CD4-positive, alpha-beta T cell treated with Interleukin-4 for 4 hours (primary cell): ENCODE results near the gene RBMS2.

Experiments
- DNase-seq: peaks from one replicate; pipeline ENCODE4 v3.0.0-alpha.2; 2020

Gene RBMS2

DNA sequence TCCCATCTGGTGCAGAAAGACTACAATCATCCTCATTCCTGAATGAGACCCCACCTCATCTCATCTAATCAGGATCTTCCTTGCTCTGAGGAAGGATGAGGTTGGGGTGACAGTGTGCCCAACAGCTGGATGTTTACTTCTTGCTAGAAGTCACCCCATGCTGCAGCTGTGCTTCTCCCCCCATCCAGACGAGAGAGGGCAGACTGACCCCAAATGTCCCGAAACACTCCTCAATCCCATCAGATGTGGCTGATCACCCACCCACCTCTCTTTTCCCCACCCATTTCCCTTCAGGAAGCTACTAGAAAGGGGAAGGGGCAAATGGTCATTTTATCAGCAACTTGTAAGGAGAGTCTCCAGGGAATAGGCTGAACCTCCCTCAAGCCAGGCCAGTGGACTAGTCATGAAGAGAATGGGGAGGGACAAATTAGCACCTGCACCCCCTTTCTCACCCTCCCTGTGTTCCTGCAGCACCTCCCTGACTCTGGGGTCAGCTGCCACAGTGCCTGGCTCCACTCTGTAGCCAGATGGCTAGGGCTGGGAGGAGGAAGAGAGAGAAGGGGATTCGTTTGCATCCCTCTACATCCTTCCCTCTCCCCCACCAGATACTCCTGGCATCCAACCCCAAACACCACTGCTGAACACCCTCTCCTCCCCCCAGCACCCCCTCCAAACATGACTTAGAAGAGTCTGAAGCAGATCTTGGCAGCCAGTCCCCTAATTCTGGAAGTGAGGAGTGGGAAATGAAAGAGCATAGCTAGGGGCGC, 111.3 kb downstream of the RBMS2 start:
- DNase-seq = no peak

DNA sequence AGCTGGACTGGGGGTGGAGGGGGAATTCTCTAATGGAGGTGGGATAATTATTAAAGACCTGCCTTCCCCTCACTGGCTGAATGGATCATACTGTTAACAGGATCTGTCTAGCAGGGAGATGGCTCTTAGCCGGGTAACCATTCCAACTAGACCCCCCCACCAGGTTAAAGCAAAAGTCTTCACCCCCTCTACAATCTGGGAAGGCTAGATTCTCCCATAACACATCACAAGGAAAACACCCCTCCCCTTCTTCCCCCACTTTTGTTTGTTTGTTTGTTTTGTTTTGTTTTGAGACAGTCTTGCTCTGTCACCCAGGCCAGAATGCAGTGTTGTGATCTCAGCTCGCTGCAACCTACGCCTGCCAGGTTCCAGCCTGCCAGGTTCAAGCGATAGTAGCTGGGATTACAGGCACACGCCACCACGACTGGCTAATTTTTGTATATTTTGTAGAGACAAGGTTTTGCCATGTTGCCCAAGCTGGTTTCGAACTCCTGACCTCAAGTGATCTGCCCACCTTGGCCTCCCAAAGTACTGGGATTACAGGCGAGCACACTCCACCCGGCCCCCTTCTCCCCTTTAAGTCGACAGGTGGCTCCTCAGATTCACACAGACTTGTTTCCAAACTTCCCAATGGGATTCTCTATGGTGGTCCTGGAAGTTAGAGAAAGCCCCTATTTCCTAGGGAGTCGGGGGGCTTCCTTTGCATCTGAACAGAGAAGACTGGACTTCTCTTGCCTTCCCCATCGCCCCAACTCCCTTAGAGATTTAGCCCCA, 112.0 kb downstream of the RBMS2 start:
- DNase-seq = no peak

DNA sequence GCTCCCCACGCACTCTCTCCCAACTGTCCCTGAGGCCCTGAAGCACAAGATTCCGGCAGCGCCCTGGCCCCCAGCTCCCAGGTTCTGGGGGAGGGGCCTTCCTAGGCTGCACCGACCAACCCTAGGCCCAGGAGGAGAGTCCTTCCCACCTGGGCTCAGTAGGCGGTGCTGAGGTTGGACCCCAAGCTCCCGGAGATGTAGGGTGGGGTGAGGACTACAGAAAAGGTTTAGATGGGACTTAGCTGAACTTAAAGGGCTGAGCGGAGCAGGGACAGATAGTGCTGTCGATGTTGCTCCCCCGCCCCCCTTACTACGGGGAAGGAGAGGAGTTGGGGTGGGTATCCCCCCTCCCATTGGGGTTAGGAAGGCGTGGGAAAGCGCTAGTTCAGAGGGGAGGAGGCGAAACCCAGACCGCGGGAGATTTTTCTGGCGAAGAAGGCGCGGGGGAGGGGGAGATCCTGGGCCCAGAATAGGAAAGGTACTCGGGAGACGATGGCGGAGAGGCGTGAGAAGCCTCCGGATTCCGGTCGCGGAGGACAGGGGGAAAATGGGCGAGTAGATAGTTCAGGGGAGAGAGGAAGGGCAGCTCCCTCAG, 112.7 kb downstream of the RBMS2 start:
- DNase-seq = no peak

DNA sequence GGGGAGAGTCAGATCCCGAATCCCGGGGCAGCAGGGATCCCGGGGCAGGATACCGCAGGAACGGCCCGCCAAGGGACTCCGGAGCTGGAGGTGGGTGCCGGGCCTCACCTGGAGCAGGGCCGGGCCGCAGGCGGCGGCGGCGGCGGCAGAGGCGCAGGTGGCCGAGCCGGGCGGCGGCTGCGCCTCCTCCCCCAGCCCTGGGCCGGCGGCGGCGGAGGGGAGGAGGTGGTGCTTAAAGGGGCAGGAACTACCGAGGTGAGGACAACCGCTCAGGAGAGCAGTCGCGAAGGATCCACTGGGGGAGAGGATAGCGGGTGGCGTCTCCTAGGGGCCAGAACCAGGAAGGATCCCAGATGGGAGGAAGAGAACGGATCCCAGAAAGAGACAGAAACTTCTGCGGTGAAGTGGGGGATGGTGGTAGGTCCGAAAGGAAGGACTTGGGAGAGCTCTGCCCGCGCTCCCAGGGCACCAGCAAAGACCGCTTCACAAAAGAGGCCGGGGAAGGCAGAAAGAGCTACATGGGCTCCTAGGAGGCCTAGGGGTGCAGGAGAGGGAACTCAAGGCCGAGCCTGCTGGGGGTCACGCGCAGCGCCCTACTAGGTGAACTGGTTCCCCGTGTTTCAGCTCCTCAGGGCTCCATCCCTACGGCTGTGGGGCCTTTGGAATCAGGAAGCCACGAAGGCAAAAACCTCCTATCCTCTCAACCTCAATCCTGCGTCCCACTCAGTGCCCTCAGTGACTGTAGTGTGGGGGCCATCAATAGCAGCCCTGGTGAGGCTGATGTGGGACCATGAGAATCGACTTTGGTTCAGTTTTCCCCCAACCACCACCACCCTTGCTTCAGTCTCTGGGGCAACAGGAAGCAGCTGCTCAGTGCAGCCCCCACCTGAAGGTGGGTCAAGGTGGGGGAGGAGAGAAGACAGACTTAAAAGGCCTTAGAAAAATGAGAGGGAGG, 113.5 kb downstream of the RBMS2 start:
- peak; percentile 63 for DNase-seq

DNA sequence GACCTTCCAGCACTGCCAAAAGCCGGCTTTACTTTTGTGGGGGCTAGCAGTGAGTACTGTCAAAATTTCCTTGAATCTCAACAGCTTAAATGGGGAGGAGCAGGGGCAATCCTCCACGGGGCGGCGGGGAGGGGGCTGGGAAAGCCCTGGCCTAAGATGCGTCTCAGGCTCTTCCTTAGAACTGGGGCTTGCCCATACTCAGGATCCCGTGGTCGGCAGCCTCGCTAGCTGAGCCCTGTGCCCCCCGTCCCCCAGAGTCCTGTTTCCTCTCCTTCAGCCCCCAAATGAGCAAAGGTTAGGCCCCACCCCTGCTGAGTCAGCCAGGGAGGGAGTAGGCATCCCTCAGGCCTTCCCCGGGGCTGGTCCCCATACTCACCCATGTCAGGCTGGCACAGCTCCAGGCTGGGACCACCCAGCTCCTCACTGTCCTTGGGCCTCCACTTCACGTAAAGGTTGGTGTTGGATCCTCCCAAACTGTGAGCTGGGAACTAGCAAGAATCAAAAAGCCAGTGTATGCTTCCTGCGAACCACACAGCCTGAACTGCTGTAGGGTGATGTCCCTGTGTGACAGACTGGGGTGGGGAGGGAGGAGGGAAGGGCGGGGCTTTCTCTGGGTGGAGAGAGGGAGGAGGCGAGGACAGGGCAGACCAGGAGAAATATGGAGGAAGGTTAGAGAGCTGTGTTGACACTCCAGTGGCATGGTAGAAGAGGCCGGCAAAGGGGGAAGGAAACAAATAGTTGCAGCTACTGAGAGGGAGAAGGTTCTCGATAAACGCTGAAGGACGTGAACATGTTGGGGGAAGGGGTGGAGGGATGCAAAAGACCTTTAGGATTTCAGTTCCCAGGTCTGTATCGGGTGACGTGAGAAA, 114.4 kb downstream of the RBMS2 start:
- DNase-seq = peak; percentile 83

DNA sequence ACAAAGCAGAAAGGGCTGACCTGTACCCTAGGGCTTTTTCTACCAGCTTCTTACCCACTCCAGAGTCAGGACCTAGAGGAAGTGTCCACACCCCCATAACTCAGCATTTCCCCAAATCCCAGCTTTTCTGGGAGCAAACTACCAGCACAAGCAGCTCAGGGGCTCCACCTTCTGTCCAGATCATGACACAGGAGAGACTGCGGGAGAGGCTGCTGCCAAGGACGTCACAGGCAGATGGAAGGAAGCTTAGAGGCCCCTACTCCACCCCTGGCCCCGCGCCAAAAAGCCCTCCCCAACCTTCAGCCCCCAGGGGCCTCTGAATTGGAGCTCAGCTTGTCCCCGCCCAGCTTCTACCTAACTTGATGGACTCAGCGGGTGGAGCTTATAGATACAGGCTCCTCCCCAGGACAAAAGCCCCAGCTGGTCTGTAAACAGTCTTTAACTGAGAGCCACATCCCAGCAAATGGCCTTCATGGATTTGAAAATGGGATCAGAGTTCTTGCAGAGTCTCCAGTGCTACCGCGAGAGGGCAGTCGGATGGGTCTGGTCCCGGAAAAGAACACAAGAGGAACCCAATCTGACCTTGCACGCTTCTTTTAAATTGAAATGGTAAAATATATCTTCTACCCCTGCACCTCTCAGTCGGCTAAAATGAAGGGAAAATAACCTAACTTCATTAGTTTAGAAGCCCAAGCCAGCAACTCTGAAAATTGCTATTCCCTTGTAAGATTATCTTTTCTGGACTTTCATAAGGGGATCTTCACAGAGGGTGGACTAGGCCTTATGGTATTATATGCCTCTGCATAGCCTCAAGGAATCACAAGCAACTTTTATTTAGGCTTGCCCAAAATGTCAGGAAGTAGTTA, 115.3 kb downstream of the RBMS2 start:
- DNase-seq = peak; percentile 96

DNA sequence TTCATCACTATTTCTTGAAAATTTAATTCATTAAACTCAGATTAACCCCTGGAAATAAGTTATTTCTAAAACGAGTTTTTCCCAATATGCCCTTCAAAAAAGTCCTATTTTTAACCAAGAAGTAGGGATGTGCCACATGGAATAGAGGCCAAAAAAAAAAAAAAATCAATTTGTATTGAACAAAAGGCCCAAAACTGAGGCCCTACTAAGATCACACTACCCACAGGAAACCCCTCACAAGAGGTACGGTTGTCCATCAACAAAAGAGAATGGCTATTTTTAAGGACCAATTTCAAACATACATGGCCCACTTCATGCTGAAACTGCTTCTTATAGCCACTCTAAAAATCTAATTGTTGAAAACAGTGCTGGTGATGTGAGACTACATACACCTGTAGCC, 116.0 kb downstream of the RBMS2 start:
- no peak for DNase-seq

DNA sequence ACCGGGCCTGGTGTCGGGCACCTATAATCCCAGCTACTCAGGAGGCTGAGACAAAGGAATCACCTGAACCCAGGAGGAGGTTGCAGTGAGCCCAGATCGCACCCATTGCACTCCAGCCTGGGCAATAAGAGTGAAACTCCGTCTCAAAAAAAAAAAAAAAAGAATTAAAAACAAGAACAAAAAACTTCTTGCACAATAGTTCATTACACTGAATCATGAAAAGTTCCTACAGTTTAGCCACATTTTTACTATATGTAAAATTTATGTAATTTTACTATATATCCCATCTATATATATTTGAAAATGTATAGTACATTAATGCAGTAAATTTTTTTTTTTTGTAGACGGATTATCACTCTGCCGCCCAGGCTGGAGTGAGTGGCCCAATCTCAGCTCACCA, 119.6 kb downstream of the RBMS2 start:
- DNase-seq = no peak

DNA sequence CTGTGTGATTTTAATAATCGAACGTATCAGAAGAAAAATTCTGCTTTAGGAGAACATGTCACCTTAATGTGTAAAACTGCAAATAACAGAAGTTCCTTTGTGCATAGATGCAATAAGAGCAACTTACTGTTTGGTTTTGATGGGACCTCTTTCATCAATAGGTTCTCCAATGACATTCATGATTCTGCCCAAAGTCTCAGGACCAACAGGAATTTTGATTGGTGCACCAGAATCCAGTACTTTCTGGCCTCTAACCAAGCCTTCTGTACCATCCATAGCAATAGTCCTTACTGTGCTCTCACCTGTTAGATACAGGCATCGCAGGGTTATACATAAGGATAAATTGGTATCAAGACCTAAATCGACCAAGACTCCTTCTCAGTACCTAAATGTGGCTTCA, 123.0 kb downstream of the RBMS2 start:
- DNase-seq = no peak

DNA sequence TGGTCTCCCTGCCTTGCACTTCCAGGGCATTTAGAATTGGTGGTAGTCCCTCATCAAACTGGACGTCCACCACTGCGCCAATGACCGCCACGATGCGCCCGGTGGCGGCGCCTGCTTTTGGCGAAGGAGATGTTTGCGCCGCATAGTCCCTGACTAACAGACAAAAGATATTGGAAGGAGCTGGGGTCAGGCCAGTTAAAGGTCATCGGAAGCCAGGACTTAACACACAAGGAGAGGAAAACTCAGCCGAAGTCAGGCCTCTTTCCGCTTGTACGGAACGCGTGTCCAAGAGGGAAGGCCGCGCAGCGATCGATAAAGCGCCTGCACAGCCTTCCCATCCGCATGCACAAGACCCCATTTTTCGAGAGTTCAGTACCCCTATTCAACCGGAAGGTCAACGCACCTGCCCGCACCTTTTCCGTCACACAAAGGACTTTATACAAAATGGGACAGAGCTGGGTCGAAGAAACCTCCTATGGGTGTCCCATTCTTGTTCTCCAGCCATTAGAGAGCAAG, 123.6 kb downstream of the RBMS2 start:
- DNase-seq = no peak
